Suppressor macrophage (primary cell): ENCODE data around the gene GSG1.
"Not testable (repeated sequence)": the region's sequence is repeated elsewhere in the genome, so short reads cannot be mapped to it uniquely, and the experiment has no call there.

Experiments
- DNase-seq, 4 experiments: peaks; one replicate each; pipeline ENCODE4 v3.0.0-alpha.2; 2020 to 2022

Gene GSG1

DNA sequence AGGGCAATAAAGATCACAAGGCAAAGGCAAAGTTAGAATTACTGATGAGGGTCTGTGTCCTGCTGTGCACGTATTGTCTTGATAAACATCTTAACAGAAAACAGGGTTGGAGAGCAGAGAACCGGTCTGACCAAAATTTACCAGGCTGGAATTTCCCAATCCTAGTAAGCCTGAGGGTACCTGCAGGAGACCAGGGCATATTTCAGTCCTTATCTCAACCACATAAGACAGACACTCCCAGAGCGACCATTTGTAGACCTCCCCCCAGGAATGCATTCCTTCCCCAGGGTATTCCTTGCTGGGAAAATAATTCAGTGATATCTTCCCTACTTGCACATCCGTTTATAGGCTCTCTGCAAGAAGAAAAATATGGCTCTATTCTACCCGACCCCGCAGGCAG, 49.9 kb downstream of the GSG1 start:
- not testable (repeated sequence) for DNase-seq

DNA sequence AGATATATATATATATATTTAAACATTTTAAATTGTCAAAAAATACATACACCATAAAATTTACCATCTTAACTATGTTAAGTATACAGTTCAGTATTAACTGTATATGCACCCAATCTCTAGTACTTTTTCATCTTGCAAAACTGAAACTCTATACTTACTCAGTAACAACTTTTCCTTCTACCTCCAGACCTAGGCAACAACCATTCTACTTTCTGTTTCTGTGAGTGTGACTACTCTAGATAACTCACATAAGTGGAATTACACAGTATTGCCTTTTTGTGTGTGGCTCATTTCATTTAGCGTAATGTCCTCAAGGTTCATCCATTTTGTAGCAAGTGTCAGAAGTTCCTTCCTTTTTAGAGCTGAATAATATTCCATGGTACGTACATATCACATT, 51.0 kb downstream of the GSG1 start:
- DNase-seq: no peak

DNA sequence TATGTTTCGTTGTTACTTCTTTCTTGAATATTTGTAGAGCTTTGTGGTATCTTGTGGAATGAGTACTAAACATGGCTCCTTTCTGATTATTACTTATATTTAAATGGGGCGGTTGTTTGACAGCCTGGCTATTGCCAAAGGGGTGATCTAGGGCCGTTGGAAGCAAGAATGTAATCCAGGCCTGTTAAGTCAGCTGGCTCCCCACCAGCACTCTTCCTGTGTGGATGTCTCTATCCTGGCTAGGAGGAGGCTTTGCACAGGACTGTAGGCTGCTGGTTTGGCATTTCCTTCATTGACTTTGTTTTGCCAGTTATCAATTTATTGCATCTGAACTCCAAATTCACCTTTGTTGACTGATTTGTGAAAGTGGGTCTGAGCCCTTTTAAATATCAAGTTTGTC, 53.7 kb downstream of the GSG1 start:
- no peak for DNase-seq

DNA sequence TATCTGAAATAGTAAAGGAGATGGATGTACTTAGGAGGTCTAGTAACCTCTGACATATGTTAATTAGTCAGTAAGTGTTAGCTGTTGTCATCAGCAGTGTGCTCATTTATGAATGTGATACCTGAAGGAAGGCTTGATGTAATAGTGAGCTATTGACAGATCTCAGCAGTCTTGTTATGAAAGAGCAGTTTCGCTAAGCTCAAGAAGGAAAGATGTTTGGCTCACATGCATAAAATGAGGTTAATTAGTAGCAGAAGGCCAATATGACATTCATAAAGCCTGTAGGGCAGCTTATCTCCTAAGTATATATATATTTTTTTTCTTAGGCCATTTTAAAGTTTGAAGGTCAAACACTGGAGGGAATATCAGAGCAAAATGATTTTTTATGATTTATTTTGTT, 56.5 kb downstream of the GSG1 start:
- no peak for DNase-seq

DNA sequence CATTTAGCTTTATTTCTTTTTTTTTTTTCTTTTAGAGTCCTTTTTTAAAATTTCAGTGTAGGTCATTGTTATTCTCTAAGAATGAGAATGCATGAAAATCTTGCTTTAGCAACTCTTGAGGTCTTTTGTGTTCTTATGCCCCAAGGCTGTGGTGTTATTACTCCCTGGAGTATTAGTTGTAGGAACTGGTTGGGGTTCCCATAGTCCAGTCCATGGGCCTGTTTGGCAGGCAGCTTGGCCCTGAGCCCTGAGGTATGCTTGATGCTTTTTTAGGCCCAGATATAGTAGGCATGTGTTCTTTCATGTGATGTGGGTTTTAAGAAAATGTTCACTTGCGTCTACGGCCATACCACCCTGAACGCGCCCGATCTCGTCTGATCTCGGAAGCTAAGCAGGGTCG, 57.7 kb downstream of the GSG1 start:
- DNase-seq: no peak

DNA sequence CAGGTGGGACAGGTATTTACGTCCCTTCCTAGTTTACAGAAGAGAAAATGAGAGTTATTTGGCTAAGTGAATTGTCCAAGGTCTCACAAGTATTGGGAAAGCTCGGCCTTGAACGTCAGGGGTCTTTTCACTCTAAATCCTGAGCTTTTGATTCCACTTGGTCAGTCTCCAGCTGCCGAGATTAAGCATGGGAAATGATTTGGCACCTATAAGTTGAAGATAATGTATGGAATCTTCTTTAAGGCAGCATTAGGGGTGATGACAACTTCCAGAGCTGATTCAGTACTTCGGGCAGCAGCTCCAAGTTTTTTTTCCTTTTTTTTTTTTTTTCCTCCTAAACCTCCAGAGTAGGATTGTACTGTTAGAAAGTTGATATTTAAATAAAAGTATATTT, 58.6 kb downstream of the GSG1 start:
- no peak for DNase-seq

DNA sequence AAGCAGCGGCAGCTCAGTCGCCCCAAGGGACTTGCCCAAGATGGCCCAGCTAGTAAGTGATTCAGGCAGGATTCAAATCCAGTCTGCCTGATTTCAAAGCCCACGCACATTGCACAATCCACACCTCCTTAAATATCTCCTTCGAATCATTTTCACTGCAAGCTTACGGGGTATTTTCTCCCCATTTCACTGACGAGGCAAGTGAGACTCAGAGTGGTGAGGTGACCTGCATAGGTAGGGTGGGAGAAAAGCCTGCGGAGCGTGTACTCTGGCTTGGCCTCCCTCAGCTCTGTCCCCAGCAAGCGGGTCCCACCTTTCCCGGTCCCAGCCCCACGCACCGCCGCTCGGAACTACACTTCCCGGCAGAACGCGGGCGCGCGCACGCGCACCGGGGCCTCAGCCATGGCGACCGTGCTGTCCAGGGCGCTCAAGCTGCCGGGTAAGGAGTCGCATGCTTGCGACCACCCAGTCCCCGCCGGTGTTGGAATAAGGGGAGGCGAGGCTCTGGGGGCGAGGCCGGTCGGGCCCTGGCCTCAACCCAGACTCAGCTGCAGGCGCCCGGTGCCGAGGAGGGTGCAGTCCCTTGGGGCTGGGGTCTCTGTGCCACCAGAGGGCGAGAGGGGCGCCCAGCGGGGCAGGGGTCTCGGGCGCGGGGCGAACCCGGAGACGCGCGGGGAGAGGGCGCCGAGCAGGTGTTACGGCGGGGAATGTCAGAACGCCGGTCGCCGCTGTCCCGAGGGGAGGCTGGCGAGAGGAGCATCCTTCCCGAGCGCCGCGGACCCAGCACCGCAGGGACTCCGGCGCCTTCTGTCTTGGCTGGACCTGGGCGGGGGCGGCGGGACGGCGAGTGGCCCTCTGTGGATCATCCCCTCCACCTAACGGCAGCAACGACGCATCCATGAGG, 59.2 kb downstream of the GSG1 start, which contains the start of gene FAM234B:
TSS of gene FAM234B (plus strand) at position 380 of the 904 bp plus-strand sequence. CDS start at position 403, 23 bp downstream.
- peak; percentile 74 to 91 (median 84) for DNase-seq

DNA sequence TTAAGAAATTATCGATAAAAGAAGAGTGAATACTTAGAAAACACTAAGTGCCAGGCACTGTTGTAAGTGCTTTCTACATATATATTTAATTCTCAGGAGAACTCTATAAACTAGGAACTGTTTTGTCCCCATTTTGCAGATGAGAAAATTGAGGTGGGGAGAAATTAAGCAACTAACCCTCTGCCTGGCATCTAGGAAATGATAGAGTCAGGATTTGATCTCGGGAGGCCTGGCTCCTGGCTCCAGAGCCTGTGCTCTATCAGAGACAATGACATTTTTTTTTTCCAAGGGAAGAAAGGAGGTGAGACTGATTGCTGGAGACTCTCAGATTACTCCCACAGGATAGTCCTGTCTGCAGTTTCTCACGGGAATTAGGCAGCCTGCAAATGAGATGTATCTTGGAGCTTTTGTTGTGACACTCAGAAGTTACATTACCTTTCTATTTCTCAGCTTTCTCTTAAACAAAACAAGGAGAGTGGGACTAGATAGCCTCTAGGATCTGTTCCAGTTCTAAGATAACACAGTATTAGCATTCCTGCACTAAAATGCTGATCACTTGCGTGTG, 60.7 kb downstream of the GSG1 start:
- no peak for DNase-seq

DNA sequence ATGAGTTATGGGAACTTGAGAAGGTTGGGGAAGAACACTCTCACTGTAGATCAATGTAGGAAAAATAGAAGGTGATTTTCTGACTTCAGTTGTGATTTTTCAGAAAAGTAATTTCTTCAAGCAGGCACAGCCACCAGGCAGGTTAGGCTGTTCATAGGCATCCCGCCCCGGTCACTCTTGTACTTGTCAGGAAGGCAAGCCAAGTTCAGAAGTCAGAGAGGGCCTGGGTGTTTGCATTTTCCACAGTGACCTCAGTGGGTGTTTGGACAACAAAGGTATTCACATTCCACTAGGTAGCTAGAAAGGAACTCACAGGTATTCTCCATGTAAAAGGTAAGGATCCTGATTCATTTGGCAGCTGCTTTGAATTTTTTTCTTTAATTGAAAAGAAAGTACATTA, 62.2 kb downstream of the GSG1 start:
- DNase-seq: no peak

DNA sequence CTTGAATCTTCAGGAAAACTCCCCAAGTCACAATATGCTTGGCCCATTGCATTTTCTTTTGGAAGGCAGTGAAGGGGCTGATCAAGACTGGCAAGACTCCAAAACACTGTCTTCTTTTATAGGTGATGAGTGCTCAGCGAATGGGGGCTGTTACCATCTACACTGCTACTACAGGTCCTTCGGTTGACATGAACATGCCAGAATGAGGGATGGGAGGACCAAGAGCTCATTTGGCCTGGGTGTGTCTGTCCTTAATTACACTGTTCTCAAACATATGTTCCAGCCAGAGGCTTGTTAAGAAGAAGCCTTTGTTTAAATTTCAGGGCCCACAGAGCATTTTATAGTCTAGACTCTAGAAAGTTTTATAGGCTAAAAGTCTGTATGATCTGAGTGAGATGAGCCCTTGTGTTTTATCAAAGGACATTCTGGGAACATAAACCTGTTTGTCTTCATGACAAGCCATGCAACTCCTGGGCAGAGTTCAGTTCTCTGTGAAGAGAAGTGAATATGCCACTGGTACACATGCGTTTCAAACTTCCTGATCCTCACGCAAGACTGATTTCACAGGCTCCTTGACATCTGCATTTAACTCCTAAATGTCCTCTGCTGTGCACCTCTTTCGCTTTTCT, 64.0 kb downstream of the GSG1 start:
- DNase-seq: peak in 3 of 4 experiments; percentile 15 to 36 (median 22)

DNA sequence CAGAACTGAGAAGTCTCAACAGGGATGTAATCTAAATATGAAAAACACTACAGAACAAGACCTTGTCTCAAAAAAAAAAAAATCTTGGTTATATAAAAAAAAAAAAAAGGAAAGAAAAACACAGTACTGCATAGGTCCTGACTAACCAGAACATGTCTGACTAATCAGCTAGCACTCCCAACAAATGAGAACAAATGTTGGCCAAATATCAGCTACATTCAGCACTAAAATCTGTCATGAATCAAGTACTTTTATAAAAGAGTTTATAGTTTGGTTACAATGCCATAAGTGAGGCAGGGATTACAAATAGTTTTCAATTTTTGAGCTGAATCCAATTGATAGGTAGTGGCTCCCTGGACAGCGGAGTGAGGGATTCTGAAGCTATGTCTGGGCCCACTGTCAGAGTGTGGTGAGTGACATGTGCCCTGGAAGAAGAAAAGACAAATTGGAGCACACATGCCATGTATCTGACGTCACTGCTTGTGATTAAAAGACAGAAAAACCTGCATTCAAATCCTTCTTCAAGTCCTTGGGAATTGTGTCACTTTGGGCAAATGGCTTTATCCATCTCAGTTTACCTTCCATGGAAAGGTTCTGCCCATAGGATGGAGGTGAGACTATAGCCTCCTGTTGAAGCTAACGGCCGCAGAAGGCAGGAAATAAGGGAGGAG, 64.8 kb downstream of the GSG1 start:
- DNase-seq: no peak

DNA sequence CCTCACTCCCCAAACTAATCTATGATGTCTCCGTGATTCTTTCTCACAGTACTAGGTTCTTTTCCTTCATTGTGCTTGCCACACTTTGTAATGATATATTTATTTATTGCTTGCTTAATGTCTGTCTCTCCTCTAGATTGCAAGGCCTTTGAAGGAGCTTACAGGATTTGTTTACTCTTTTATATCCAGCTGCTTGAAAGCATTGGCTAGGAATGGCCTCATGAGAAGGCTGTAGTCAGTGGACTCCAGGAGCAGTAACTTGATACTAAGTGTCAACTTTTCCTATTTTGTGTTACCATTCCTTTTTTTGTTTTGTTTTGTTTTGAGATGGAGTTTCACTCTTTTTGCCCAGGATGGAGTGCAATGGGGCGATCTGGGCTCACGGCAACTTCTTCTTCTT, 66.6 kb downstream of the GSG1 start:
- no peak for DNase-seq

DNA sequence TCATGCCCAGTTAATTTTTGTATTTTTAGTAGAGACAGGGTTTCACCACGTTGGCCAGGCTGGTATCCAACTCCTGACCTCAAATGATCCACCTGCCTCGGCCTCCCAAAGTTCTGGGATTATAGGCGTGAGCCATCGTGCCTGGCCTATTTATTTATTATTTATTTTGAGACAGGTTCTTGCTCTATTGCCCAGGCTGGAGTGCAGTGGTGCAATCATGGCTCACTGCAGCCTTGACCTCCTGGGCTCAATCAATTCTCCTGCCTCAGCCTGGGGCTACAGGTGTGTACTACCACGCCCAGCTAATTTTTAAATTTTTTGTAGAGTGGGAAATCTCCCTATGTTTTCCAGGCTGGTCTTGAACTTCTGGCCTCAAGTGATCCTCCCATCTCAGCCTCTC, 68.1 kb downstream of the GSG1 start:
- DNase-seq: not testable (repeated sequence)
